Measurements from ENCODE around the gene TRPC1. TPM values are rescaled to one million over a fixed set of nuclear protein-coding genes. Genes with fewer than 3 reads are reported as not detected.

TRPC1 gene
- total RNA-seq, 4 donors from 2014 or later = 0.75 to 1.7 (median 1.1) TPM

DNA sequence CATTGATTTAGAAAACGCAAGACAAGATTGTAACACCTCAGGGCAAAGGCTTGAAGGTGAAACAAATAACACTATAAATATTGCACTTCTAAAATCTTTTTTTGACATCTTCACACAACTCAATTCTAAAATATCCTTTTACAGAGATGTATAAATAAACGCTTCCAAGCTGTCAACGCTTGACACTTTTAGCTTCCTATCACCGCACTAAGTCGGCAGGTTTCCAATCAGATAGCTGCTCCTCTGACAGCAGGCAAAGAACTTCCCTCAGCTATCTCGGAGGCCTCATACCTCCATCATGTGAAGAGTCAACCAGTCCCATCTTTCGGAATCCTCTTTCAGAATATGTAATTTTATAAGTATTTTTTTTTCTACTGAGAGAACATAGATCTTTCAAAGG, 94.1 kb downstream of the TRPC1 start:
- TF ChIP-seq, protein P1, sequence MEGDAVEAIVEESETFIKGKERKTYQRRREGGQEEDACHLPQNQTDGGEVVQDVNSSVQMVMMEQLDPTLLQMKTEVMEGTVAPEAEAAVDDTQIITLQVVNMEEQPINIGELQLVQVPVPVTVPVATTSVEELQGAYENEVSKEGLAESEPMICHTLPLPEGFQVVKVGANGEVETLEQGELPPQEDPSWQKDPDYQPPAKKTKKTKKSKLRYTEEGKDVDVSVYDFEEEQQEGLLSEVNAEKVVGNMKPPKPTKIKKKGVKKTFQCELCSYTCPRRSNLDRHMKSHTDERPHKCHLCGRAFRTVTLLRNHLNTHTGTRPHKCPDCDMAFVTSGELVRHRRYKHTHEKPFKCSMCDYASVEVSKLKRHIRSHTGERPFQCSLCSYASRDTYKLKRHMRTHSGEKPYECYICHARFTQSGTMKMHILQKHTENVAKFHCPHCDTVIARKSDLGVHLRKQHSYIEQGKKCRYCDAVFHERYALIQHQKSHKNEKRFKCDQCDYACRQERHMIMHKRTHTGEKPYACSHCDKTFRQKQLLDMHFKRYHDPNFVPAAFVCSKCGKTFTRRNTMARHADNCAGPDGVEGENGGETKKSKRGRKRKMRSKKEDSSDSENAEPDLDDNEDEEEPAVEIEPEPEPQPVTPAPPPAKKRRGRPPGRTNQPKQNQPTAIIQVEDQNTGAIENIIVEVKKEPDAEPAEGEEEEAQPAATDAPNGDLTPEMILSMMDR (IDR thresholded peaks at IDR 0.05 in 4 of 5, conservative IDR thresholded peaks at IDR 0.05 in 1 of 5) = no peak
- no peak for TF ChIP-seq POLR2A (IDR thresholded peaks at IDR 0.05)
- Histone ChIP-seq H3K9me3 (no peaks in the 10 kb centered on the region), H3K4me3 (no peak overlapping the region), H3K27ac (no peak overlapping the region), H3K4me1 (no peaks in the 10 kb centered on the region), H3K27me3 (no peaks in the 10 kb centered on the region), H3K36me3 (no peaks in the 10 kb centered on the region)
- in situ Hi-C loops (cut with MboI; ENCODE audit: low sequenced_read_pairs in 4 of 4) = no loop called here
- no peak for ATAC-seq
- no peak for DNase-seq
- intact Hi-C loops (cut with DNase I; ENCODE audit: low total_unique reads) = no loop called here

DNA sequence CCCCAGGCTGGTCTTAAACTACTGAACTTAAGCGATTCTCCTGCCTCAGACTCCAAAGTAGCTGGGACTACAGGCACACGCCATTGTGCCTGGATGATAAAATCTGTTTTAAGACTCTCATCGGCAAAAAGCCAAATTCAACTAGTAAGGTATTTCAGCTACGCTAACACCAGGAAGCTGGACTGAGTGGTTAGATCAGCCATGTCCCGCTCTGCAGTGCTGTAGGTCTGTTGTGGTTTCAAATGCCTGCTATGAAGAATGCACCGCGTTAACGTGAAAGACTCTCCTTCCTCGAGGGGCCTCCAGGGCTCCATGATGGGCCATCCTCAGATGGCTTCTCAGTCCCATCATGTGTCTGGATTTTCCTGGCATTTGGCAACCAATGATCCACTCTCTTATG, 94.8 kb downstream of the TRPC1 start:
- in situ Hi-C loops (cut with MboI; ENCODE audit: low sequenced_read_pairs in 4 of 4) = no loop called here
- Histone ChIP-seq H3K36me3 (no peaks in the 10 kb centered on the region), H3K27ac (no peak overlapping the region), H3K4me1 (no peaks in the 10 kb centered on the region), H3K4me3 (no peak overlapping the region), H3K27me3 (no peaks in the 10 kb centered on the region), H3K9me3 (no peaks in the 10 kb centered on the region)
- TF ChIP-seq, protein P1 (IDR thresholded peaks at IDR 0.05 in 4 of 5, conservative IDR thresholded peaks at IDR 0.05 in 1 of 5) = no peak
- no peak for TF ChIP-seq POLR2A (IDR thresholded peaks at IDR 0.05)
- intact Hi-C loops (cut with DNase I; ENCODE audit: low total_unique reads) = no loop called here
- DNase-seq (no peak), ATAC-seq (no peak)

DNA sequence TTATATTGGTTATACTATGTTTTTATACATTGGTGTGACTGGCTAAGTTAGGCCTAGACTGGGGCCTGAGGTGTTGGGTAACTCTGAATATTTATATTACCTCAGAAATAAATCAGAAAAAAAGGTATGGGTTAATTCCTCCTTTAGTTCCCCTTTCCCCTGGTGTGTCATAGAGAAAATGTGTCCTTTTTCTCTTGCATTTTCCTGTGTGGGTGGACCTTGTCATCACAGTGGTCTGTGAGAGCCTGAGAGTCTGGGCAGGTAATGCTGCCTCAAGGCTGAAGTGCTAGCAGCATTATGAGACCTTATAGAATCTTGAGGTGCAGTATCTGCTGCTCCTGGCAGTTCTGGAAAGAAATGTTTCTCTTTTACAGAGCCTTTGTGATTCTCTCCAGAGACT, 95.3 kb downstream of the TRPC1 start:
- in situ Hi-C loops (cut with MboI; ENCODE audit: low sequenced_read_pairs in 4 of 4) = no loop called here
- H3K4me3 ChIP-seq = no peak overlapping the region
- TF ChIP-seq, protein P1 (IDR thresholded peaks at IDR 0.05 in 4 of 5, conservative IDR thresholded peaks at IDR 0.05 in 1 of 5) = no peak
- no peak for TF ChIP-seq POLR2A (IDR thresholded peaks at IDR 0.05)

DNA sequence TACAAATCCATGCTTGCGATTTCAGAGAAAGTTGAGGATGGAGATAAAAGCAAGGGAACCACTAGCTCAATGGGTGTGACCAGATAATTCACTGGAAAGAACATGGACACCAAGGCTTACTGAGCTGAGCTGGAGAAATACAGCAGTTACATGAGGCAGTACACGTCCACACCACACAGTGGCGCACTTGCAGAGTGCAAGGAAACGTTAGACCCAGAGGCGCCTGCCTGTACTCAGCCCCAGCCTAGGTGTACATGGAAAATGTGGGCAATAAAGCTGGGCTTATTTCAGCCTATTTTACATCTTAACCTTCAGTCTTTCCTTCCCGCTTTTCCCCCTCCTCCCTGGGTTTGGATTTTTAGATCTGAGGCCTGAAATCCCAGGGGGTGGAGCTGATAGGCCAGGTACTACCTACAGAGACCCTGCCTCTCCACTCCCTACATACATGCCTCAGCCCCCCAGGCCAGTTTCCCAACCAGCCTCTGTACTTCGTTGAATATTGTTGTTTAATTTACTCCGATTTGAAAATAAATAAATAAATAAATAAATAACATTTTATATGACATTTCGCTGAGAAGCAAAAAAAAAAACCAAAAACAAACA, 105.0 kb downstream of the TRPC1 start:
- H3K36me3 ChIP-seq = no peaks in the 10 kb centered on the region
- no peaks in the 10 kb centered on the region for H3K27me3 ChIP-seq
- H3K27ac ChIP-seq = no peak overlapping the region
- no peak overlapping the region for H3K4me3 ChIP-seq
- DNase-seq (peak; percentile 27 to 58), ATAC-seq (peak; percentile 88)
- H3K4me1 ChIP-seq = no peaks in the 10 kb centered on the region
- no peaks in the 10 kb centered on the region for H3K9me3 ChIP-seq
- no peak for TF ChIP-seq POLR2A (IDR thresholded peaks at IDR 0.05)
- TF ChIP-seq, protein P1 (IDR thresholded peaks at IDR 0.05 in 4 of 5, conservative IDR thresholded peaks at IDR 0.05 in 1 of 5) = peak; percentile 36 to 73 (median 64)
- in situ Hi-C loops (cut with MboI; ENCODE audit: low sequenced_read_pairs in 4 of 4) (loop anchor here in 3 of 4 donors (5.0 to 10.0 kb wide), 3 partner anchors 156 to 166 kb away; no protein-coding TSS in a partner anchor), intact Hi-C loops (cut with DNase I; ENCODE audit: low total_unique reads) (loop anchor here (1.0 kb wide), 1 partner anchor 165 kb away; no protein-coding TSS in a partner anchor)

More for the DNA sequence above, 95.3 kb downstream of the TRPC1 start:
- Histone ChIP-seq H3K36me3 (no peaks in the 10 kb centered on the region), H3K9me3 (no peaks in the 10 kb centered on the region), H3K4me1 (no peaks in the 10 kb centered on the region), H3K27ac (no peak overlapping the region), H3K27me3 (no peaks in the 10 kb centered on the region)
- DNase-seq (no peak), ATAC-seq (no peak)
- intact Hi-C loops (cut with DNase I; ENCODE audit: low total_unique reads) = no loop called here

DNA sequence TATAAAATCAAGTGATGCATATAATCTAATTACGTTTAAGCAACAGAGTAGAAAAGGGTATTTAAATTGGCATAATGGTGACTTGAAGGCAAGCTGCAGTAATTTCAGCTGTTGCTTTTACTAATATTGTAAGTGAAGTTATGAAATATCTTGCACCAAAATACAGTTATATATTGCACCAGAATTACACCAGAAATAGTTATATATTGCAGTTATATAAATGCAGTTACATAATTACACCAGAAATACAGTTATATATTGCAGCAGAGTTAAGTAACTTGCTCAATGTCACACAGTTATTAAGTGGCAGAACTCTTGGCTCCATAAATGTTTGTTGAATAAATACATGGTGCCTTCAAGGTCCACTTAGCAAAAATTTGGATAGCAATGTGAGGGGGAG, 113.7 kb downstream of the TRPC1 start:
- TF ChIP-seq, protein P1 (IDR thresholded peaks at IDR 0.05 in 4 of 5, conservative IDR thresholded peaks at IDR 0.05 in 1 of 5) = no peak
- TF ChIP-seq POLR2A (IDR thresholded peaks at IDR 0.05) = no peak
- no peak for DNase-seq
- ATAC-seq = no peak
- Histone ChIP-seq H3K4me1 (no peaks in the 10 kb centered on the region), H3K27ac (no peak overlapping the region), H3K9me3 (no peaks in the 10 kb centered on the region), H3K27me3 (no peaks in the 10 kb centered on the region), H3K36me3 (no peaks in the 10 kb centered on the region), H3K4me3 (no peak overlapping the region)
- in situ Hi-C loops (cut with MboI; ENCODE audit: low sequenced_read_pairs in 4 of 4) = no loop called here
- intact Hi-C loops (cut with DNase I; ENCODE audit: low total_unique reads) = no loop called here

Measured in gastrocnemius medialis (tissue), 4 donors.